GM19043 (cell line): ENCODE measurements around the gene APBA2.

Experiments used
- ATAC-seq: cut with Tn5 transposase; IDR thresholded peaks from one replicate; pipeline ENCODE4 v1.9.1; 2021; ENCODE audit warnings: low read depth; ENCODE audit not compliant: unreplicated experiment

The APBA2 gene

DNA sequence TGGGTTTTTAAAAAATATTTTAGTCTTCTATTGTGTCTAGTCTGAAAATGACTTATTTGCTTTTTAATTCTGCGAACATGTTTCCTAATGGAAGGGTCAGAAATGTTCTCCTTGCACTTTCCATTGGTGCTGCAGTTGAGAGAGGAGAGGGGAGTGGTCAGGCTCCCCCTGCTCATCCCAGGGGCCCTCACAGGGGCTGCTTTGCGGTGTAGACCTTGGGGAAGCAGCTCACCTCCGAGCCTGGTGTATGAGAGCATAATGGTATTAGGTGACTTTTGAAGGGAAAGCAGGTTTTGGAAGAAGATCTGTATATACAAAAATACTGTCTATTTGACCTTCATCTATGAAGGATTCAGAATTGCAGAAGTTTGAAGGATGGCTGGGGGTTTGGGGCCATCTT is 28.3 kb downstream of the APBA2 start:
- no peak for ATAC-seq

DNA sequence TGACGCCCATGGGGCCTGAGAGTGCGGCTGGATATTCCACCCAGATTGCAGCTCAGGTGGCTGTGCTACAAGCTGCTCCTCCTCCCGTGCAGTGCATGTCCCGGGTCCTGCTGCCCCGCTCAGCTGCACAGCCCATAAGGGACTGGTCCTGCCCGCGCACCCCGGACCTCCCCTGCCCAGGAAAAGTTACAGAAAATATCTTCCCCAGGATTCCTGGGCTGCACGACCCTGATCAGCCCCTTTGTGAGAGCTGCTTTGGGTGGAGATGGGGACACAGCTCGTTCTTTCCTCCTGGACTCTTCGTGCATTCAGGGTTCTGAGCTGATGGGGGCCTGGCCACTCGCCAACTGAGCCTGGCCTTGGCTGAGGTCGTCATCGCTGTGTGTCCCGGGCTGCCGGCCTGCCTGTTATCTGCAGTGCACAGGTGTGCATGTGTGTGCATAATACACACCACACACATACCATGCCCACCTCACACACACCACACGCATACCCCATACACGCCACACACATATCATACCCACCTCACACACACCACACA is 28.8 kb downstream of the APBA2 start:
- ATAC-seq: no peak

- no peak for ATAC-seq
Measured at GRCh38 chr15:28915041-28915810, 29.5 kb downstream of the APBA2 start.

DNA sequence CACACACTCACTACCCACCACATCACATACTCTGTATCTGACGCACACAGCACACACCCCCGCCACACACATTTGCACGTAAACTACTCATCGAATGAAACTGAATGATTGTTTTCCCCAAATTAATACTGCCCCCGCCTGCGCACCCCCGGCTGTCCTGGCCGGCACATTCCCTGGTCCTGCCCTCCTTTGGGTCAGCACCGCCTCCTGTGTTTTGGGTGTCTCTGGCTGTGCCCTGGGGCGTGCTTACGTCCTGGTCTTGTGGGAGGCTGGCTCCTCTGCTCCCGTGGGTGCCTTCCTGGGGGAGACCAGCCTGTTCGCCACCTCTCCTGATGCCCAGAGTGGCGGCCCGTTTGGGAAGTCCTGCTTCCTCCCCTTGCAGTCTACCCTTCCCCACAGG is 30.2 kb downstream of the APBA2 start:
- no peak for ATAC-seq

GRCh38 chr15:28917791-28918140 is 32.0 kb downstream of the APBA2 start:
- ATAC-seq: no peak

DNA sequence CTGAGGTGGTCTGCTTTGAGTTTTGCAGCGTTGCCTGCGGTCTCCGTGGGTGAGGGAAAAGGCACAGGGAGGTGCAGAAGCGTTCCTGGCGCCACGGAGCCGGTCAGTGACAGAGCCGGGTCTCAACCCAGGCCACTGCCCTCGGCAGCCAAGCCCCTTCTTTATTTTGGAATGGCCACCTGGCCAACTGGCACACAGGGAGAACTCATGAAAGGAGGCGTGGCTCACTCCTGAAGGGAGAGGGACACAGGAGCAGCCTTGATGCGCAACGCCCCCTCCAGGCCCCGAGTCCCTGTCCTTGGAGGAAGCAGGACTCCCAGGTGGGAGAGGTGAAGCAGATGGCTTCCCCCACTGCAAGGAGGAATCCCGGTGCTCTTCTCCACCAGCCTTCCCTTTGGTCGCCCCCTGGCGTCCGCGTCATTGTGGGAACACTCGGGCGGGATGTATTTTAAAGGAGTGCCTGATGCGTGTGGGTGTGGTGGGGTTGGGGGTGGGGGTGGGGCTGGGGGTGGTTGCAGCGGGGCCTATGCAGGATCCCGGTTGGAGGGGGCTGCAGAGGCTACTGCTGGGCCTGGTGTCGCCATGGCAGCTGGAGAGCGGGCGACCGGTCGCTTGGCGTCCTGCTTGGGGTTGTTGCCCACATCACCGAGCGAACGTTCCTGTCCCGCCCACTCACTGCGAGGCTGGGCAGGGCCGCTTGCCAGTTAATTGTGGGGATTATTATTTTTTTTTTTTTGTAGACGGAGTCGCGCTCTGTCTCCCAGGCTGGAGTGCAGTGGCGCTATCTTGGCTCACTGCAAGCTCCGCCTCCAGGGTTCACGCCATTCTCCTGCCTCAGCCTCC is 32.6 kb downstream of the APBA2 start:
- no peak for ATAC-seq

DNA sequence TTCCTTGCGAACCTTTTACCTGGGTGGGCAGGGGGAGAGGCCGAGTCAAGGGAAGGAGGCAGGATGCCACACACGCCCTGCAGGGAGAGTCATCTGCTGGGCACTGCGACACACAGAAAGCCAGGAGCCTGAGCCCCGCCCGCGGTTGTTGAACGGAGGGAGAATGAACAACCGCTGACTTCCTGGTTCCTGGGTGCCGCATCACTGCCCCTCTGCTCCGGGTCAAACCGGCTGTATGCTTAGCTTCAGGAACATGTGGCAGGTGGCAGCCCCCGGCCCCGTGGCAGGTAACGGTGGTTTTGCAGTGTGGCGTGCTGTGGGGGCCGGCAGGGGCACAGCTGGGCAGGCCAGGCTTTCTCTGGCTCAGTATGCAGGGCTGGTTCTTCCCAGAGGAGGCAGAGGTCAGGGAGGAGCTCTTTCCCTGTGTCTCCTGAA is 33.4 kb downstream of the APBA2 start:
- no peak for ATAC-seq

- ATAC-seq: no peak
Measured at GRCh38 chr15:28919679-28920655, 34.2 kb downstream of the APBA2 start.

- no peak for ATAC-seq
Measured at GRCh38 chr15:28920781-28921331, 35.1 kb downstream of the APBA2 start.

GRCh38 chr15:28921336-28921735 is 35.6 kb downstream of the APBA2 start:
- no peak for ATAC-seq

- ATAC-seq: no peak
Measured at GRCh38 chr15:28921919-28922706, 36.3 kb downstream of the APBA2 start.

- no peak for ATAC-seq
Measured at GRCh38 chr15:28922707-28923012, 36.9 kb downstream of the APBA2 start.

DNA sequence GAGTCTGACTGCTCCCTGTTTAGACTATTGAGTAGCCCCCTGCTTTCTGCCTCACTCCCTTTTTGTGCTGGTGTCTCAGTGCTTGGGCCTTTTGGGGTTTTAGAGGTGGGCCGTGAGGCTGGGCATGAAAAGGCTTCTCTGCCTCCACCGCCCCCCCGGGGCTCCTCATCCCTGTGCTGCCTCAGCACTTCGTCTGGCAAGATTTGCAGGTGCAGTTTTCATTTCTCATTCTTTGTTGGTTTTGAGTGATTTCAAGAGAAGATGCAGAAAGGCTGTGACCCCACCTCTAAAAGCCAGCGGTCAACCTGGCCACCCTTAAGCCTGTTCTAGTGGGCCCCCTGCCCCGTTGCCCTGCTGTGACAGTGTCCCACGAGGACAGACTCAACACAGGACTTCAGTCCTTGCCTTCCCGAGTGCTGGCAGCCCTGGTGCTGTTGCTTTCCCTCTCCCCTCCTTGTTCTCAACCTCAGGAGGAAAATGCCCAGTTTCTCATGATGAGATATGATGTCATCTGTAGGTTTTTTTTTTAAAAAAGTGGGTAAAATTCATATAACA is 38.0 kb downstream of the APBA2 start:
- ATAC-seq: no peak

DNA sequence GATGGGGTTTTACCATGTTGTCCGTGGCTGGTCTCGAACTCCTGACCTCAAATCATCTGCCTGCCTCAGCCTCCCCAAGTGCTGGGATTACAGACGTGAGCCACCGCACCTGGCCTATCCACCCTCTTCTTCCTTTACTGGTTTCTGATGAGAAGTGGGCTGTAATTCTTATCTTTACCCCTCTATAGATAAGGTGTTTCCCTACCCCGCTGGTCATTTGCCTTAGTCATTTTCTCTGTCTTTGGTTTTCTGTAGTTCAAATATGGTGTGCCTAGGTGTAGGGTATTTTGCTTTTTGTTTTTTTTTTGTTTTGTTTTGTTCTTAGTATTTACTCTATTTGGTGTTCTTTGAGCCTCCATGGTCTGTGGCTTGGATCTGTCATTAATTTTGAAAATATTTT is 41.3 kb downstream of the APBA2 start:
- no peak for ATAC-seq

GRCh38 chr15:28929200-28929599 is 43.4 kb downstream of the APBA2 start:
- ATAC-seq: no peak

GRCh38 chr15:28930011-28930410 is 44.2 kb downstream of the APBA2 start:
- ATAC-seq: no peak

DNA sequence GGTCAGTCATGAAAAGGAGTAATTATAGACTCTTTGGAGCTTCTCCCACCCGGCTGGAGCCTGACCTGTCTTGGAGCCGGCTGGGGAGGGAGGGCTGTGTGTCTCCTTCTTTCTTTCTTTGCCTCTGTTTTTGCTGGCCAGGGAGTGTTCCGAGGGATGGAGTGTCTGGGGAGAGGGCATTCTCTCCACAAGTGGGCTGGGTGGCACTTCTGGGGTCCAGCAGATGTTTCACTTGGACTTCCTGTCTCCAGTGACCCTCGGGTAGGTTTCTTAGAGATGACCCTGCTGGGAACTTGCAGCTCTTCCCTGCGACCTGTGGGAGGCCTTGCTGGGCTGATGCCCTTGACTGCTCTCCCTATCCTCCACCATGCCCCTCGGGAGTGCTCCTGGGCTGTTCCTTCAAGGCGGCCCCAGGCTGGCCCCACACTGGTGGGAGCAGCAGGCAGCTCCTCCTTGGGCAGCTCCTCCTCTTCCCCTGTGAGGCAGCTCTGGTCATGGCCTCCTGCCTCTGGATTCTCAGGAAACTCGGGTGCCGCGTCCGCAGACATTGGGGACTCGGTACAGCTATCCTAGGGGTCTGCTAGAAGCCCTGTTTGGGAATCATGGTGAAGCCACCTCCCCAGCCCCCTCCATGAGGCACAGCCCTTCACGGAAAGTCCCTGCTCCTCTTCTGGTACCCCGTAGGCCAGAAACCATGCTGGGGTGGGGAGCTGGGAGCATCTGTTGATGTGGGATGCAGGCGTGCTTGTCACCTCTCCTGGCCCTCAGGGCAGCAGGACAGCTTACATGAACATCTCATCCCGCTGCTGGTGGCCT is 44.9 kb downstream of the APBA2 start:
- no peak for ATAC-seq

DNA sequence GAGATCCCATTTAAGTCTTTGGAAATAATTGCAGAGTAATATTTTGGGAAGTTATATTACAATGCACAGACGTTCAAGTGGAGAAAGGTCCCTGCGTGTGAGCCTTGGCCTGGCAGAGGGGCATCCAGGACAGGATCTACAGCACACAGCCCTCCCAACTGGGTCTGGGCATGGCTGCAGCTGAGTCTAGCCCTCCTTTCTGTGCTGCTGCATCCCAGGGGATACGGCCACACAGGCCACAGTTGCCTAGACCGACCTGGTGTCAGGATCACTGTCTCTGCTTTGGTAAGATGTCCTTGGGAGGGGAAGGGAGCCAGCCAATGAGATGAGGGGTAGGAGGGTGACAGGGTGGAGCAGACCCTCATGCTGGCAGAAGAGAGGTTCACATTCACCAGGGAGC is 46.1 kb downstream of the APBA2 start:
- no peak for ATAC-seq

DNA sequence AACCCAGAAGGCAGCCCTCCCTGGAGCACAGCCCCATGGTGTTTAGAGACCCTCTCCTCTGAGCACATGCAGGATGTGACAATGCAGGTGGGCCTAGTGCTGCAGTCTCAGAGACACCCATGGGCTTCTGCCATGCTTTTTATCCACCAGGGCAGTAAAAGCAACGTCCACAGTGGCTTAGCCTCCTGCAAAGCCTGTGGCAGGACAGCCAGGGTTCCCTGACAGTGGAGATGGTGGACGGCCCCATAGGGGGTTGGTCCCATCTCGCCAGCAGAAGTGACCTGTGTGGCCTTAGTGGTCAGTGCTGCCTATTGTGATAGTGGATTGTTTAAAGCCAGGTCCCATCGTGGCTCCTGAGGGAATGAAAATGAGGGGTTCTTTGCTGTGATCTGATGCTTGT is 46.6 kb downstream of the APBA2 start:
- no peak for ATAC-seq
